ENCODE results near the gene SOX6.

SOX6 gene

DNA sequence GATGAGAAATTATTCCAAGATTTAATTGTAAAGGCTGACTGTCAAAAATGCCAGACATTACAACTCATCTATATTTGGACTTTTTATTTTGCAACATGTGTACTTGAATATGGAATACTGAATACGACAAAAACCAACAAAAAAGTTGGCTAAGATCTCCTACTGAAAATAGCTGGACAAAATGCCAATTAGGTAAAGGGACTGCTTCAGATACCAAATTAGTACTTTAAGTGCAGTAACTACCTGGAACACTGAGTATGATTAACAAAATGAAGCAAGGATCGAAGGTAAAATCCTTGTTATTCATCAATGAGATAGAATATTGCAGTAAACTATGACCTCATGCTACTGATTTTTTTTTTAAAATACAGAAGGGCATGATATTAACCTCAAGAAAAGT, 173.8 kb downstream of the SOX6 start:
- 95 to 100% methylated on average over 1 to 2 of the region's 2 CpGs for WGBS, 2 experiments

GRCh38 chr11:16180868-16181267, 175.5 kb downstream of the SOX6 start:
- 0% methylated on average over 1 of the region's 1 CpG for WGBS, 2 experiments
- Histone ChIP-seq H3K4me1 (ENCODE audit: control insufficient read depth, insufficient read depth, low read length) (no peaks in the 10 kb centered on the region), H3K9me3 (ENCODE audit: control insufficient read depth, low read length) (no peaks in the 10 kb centered on the region)

More for the DNA sequence above, 173.8 kb downstream of the SOX6 start:
- Histone ChIP-seq H3K36me3 (ENCODE audit: control insufficient read depth, insufficient read depth, low read length) (no peaks in the 10 kb centered on the region), H3K9me3 (ENCODE audit: control insufficient read depth, low read length) (no peaks in the 10 kb centered on the region), H3K27me3 (ENCODE audit: control insufficient read depth, insufficient read depth, low read length, poor library complexity, severe bottlenecking) (no peaks in the 10 kb centered on the region), H3K27ac (ENCODE audit: insufficient read depth, low read depth, low read length, poor library complexity, severe bottlenecking) (no peak overlapping the region), H3K4me3 (ENCODE audit: insufficient read depth, low read depth, low read length) (no peak overlapping the region), H3K4me1 (ENCODE audit: control insufficient read depth, insufficient read depth, low read length) (no peaks in the 10 kb centered on the region)

DNA sequence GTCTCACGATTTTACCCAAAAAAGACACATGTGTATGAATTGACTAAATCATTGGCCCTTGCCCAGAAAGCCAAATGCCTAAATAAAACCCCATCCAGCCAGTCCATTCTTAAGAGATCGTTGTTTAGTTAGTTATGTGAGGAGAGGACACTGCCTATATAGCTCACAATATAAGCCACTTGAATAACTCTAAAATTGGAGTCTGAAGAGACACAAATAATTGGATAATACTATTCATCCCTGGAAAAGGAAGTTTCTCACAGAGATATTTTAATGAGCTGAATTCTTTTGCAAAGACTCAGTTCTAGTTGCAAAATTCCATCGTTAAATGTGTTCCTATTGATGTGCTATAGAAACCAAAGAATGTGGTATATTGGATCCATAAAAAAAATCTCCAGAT, 176.7 kb downstream of the SOX6 start:
- 57 to 78% methylated on average over 2 of the region's 3 CpGs for WGBS, 2 experiments
- Histone ChIP-seq H3K27ac (ENCODE audit: insufficient read depth, low read depth, low read length, poor library complexity, severe bottlenecking) (no peak overlapping the region), H3K9me3 (ENCODE audit: control insufficient read depth, low read length) (no peaks in the 10 kb centered on the region), H3K27me3 (ENCODE audit: control insufficient read depth, insufficient read depth, low read length, poor library complexity, severe bottlenecking) (no peaks in the 10 kb centered on the region), H3K36me3 (ENCODE audit: control insufficient read depth, insufficient read depth, low read length) (no peaks in the 10 kb centered on the region), H3K4me1 (ENCODE audit: control insufficient read depth, insufficient read depth, low read length) (no peaks in the 10 kb centered on the region), H3K4me3 (ENCODE audit: insufficient read depth, low read depth, low read length) (no peak overlapping the region)

More at GRCh38 chr11:16180868-16181267, 175.5 kb downstream of the SOX6 start:
- Histone ChIP-seq H3K27me3 (ENCODE audit: control insufficient read depth, insufficient read depth, low read length, poor library complexity, severe bottlenecking) (no peaks in the 10 kb centered on the region), H3K36me3 (ENCODE audit: control insufficient read depth, insufficient read depth, low read length) (no peaks in the 10 kb centered on the region), H3K4me3 (ENCODE audit: insufficient read depth, low read depth, low read length) (no peak overlapping the region), H3K27ac (ENCODE audit: insufficient read depth, low read depth, low read length, poor library complexity, severe bottlenecking) (no peak overlapping the region)

- H3K27ac ChIP-seq (ENCODE audit: insufficient read depth, low read depth, low read length, poor library complexity, severe bottlenecking) = no peak overlapping the region
- no peaks in the 10 kb centered on the region for H3K4me1 ChIP-seq (ENCODE audit: control insufficient read depth, insufficient read depth, low read length)
- no peaks in the 10 kb centered on the region for H3K36me3 ChIP-seq (ENCODE audit: control insufficient read depth, insufficient read depth, low read length)
- WGBS, 2 experiments = 100% methylated on average over 1 of the region's 1 CpG; no CpG with 5 or more reads in 1 of the 2 experiments
- no peaks in the 10 kb centered on the region for H3K27me3 ChIP-seq (ENCODE audit: control insufficient read depth, insufficient read depth, low read length, poor library complexity, severe bottlenecking)
- H3K9me3 ChIP-seq (ENCODE audit: control insufficient read depth, low read length) = no peaks in the 10 kb centered on the region
- H3K4me3 ChIP-seq (ENCODE audit: insufficient read depth, low read depth, low read length) = no peak overlapping the region
Observed at GRCh38 chr11:16178273-16178672, 178.1 kb downstream of the SOX6 start.

DNA sequence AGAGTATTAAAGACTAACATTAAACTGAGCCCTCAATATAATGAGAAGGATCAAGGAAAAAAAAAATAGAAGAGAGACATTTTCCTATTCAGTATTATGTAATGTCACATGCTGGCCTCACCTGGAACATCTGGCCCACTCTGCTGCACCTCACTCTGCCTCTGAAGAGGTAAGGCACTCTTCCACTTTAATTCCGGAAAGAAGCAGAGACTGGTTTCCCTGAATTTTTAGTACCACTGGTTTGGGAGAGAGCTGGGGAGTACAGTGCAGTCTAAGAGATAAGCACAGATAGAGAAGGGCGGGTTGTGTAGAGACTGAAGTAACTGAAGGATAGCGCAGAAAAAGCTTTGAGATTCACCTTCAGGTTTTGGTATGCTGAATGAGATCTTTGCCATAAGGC, 178.7 kb downstream of the SOX6 start:
- no peaks in the 10 kb centered on the region for H3K36me3 ChIP-seq (ENCODE audit: control insufficient read depth, insufficient read depth, low read length)
- no peaks in the 10 kb centered on the region for H3K4me1 ChIP-seq (ENCODE audit: control insufficient read depth, insufficient read depth, low read length)
- WGBS, 2 experiments = 91 to 94% methylated on average over 3 of the region's 3 CpGs
- H3K27me3 ChIP-seq (ENCODE audit: control insufficient read depth, insufficient read depth, low read length, poor library complexity, severe bottlenecking) = no peaks in the 10 kb centered on the region
- H3K4me3 ChIP-seq (ENCODE audit: insufficient read depth, low read depth, low read length) = no peak overlapping the region
- no peak overlapping the region for H3K27ac ChIP-seq (ENCODE audit: insufficient read depth, low read depth, low read length, poor library complexity, severe bottlenecking)
- no peaks in the 10 kb centered on the region for H3K9me3 ChIP-seq (ENCODE audit: control insufficient read depth, low read length)

GRCh38 chr11:16173798-16174197, 182.5 kb downstream of the SOX6 start:
- H3K36me3 ChIP-seq (ENCODE audit: control insufficient read depth, insufficient read depth, low read length) = no peaks in the 10 kb centered on the region
- peaks cover 24% of the 10 kb centered on the region for H3K4me1 ChIP-seq (ENCODE audit: control insufficient read depth, insufficient read depth, low read length)

DNA sequence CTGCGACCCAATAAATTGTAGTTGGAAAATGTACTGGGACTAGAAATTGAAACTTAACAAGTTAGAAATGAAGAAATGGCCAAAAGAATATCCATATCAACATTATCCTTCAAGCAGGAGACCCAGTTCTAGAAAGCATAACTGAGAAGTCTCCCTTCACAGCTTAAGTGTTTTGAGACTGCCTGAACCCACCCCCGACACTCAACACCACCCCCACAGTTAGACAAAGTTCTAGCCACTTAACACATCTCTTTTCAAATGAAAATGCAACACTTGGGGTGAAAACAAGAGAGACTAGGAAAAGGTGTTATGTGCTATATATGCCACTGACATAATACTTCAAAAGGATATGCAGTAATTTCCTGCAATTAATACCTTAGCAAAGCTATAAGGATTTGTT, 184.5 kb downstream of the SOX6 start:
- Histone ChIP-seq H3K9me3 (ENCODE audit: control insufficient read depth, low read length) (no peaks in the 10 kb centered on the region), H3K27ac (ENCODE audit: insufficient read depth, low read depth, low read length, poor library complexity, severe bottlenecking) (no peak overlapping the region), H3K4me1 (ENCODE audit: control insufficient read depth, insufficient read depth, low read length) (peaks cover 24% of the 10 kb centered on the region), H3K27me3 (ENCODE audit: control insufficient read depth, insufficient read depth, low read length, poor library complexity, severe bottlenecking) (no peaks in the 10 kb centered on the region), H3K4me3 (ENCODE audit: insufficient read depth, low read depth, low read length) (no peak overlapping the region), H3K36me3 (ENCODE audit: control insufficient read depth, insufficient read depth, low read length) (no peaks in the 10 kb centered on the region)
- WGBS, 2 experiments = 75 to 89% methylated on average over 1 of the region's 2 CpGs

More at GRCh38 chr11:16173798-16174197, 182.5 kb downstream of the SOX6 start:
- Histone ChIP-seq H3K4me3 (ENCODE audit: insufficient read depth, low read depth, low read length) (no peak overlapping the region), H3K9me3 (ENCODE audit: control insufficient read depth, low read length) (no peaks in the 10 kb centered on the region), H3K27me3 (ENCODE audit: control insufficient read depth, insufficient read depth, low read length, poor library complexity, severe bottlenecking) (no peaks in the 10 kb centered on the region), H3K27ac (ENCODE audit: insufficient read depth, low read depth, low read length, poor library complexity, severe bottlenecking) (no peak overlapping the region)

DNA sequence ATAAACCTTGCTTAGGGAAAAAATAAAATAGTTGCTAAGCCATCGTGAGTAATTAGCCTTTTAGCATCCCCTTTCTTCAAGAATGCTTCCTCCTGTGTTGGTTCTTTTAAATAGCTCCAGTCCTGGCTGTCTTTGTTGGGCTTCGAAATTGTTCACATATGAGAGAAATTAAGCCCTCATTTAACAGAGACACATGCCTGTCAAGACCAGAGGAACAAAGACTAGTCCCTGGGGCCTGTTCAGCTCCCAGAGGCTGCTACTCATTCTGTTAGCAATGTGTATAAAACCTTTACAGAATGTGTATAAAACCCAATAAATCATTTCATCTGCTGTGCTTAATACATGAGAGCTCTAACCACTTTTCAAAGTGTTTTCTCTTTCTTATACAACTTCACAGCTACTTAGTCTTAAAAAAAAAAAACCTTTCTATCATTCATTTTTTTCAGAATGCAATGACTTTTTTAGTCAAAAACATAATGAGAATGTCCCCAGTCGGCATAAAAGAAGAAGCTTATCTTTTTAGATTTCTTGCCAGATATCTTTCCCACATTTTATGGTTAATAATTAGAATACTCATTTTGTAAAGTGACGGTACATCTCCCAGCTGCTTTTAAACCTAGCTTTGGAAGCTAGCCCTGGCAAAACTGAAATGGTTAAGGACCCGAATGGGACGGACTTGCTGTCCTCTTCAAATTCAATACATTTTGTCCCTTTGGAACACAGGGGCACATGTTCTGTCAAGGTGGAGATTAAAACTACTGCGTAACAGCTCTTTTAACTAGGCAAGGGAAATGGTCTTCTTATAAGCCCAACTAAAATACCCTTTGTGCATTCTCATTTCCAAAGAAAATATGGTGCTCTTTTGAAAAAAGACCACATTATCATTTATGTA, 186.1 kb downstream of the SOX6 start:
- no peak overlapping the region for H3K4me3 ChIP-seq (ENCODE audit: insufficient read depth, low read depth, low read length)
- 79 to 80% methylated on average over 7 of the region's 7 CpGs for WGBS, 2 experiments
- no peak overlapping the region for H3K27ac ChIP-seq (ENCODE audit: insufficient read depth, low read depth, low read length, poor library complexity, severe bottlenecking)

GRCh38 chr11:16169541-16169940, 186.8 kb downstream of the SOX6 start:
- Histone ChIP-seq H3K9me3 (ENCODE audit: control insufficient read depth, low read length) (no peaks in the 10 kb centered on the region), H3K4me3 (ENCODE audit: insufficient read depth, low read depth, low read length) (no peak overlapping the region), H3K27ac (ENCODE audit: insufficient read depth, low read depth, low read length, poor library complexity, severe bottlenecking) (no peak overlapping the region), H3K36me3 (ENCODE audit: control insufficient read depth, insufficient read depth, low read length) (no peaks in the 10 kb centered on the region), H3K4me1 (ENCODE audit: control insufficient read depth, insufficient read depth, low read length) (peaks cover 24% of the 10 kb centered on the region), H3K27me3 (ENCODE audit: control insufficient read depth, insufficient read depth, low read length, poor library complexity, severe bottlenecking) (no peaks in the 10 kb centered on the region)

More for the DNA sequence above, 186.1 kb downstream of the SOX6 start:
- Histone ChIP-seq H3K9me3 (ENCODE audit: control insufficient read depth, low read length) (no peaks in the 10 kb centered on the region), H3K4me1 (ENCODE audit: control insufficient read depth, insufficient read depth, low read length) (peaks cover 24% of the 10 kb centered on the region), H3K27me3 (ENCODE audit: control insufficient read depth, insufficient read depth, low read length, poor library complexity, severe bottlenecking) (no peaks in the 10 kb centered on the region), H3K36me3 (ENCODE audit: control insufficient read depth, insufficient read depth, low read length) (no peaks in the 10 kb centered on the region)

GRCh38 chr11:16167706-16168487, 188.4 kb downstream of the SOX6 start:
- H3K27ac ChIP-seq (ENCODE audit: insufficient read depth, low read depth, low read length, poor library complexity, severe bottlenecking) = no peak overlapping the region

More at GRCh38 chr11:16167706-16168487, 188.4 kb downstream of the SOX6 start:
- H3K36me3 ChIP-seq (ENCODE audit: control insufficient read depth, insufficient read depth, low read length) = no peaks in the 10 kb centered on the region
- 94 to 97% methylated on average over 3 of the region's 3 CpGs for WGBS, 2 experiments
- no peaks in the 10 kb centered on the region for H3K27me3 ChIP-seq (ENCODE audit: control insufficient read depth, insufficient read depth, low read length, poor library complexity, severe bottlenecking)
- peaks cover 24% of the 10 kb centered on the region for H3K4me1 ChIP-seq (ENCODE audit: control insufficient read depth, insufficient read depth, low read length)
- H3K4me3 ChIP-seq (ENCODE audit: insufficient read depth, low read depth, low read length) = no peak overlapping the region
- no peaks in the 10 kb centered on the region for H3K9me3 ChIP-seq (ENCODE audit: control insufficient read depth, low read length)

All from ectodermal cell (in vitro differentiated cells).